ENCODE data around the gene ANKRD11.
"Not testable (repeated sequence)": the region's sequence is repeated elsewhere in the genome, so short reads cannot be mapped to it uniquely, and the experiment has no call there.

ANKRD11 gene

GRCh38 chr16:89304941-89305705 is 185.2 kb downstream of the ANKRD11 start:
- Histone ChIP-seq H3K27me3 (replicated peaks; ENCODE audit: control insufficient read depth, insufficient read depth, low read length, poor library complexity, severe bottlenecking) (no peaks in the 10 kb centered on the region), H3K27ac (ENCODE audit: insufficient read depth, low read length, poor library complexity, severe bottlenecking) (no peak overlapping the region), H3K4me3 (ENCODE audit: insufficient read depth, low read depth, low read length, poor library complexity, severe bottlenecking) (no peak overlapping the region), H3K4me1 (ENCODE audit: control insufficient read depth, insufficient read depth, low read length, poor library complexity, severe bottlenecking) (peaks cover 18% of the 10 kb centered on the region), H3K36me3 (ENCODE audit: control insufficient read depth, insufficient read depth, low read length) (peaks cover 31% of the 10 kb centered on the region), H3K9me3 (ENCODE audit: control insufficient read depth, low read length) (no peaks in the 10 kb centered on the region)
- DNase-seq, result no peak

- Histone ChIP-seq H3K4me1 (ENCODE audit: control insufficient read depth, insufficient read depth, low read length, poor library complexity, severe bottlenecking) (peaks cover 18% of the 10 kb centered on the region), H3K9me3 (ENCODE audit: control insufficient read depth, low read length) (no peaks in the 10 kb centered on the region), H3K36me3 (ENCODE audit: control insufficient read depth, insufficient read depth, low read length) (peaks cover 37% of the 10 kb centered on the region), H3K27ac (ENCODE audit: insufficient read depth, low read length, poor library complexity, severe bottlenecking) (no peak overlapping the region), H3K27me3 (replicated peaks; ENCODE audit: control insufficient read depth, insufficient read depth, low read length, poor library complexity, severe bottlenecking) (no peaks in the 10 kb centered on the region), H3K4me3 (ENCODE audit: insufficient read depth, low read depth, low read length, poor library complexity, severe bottlenecking) (no peak overlapping the region)
- DNase-seq, result no peak
Measured at GRCh38 chr16:89304181-89304851, 186.0 kb downstream of the ANKRD11 start.

GRCh38 chr16:89303617-89304016 is 186.7 kb downstream of the ANKRD11 start:
- H3K4me3 ChIP-seq (ENCODE audit: insufficient read depth, low read depth, low read length, poor library complexity, severe bottlenecking), result no peak overlapping the region
- peaks cover 37% of the 10 kb centered on the region for H3K36me3 ChIP-seq (ENCODE audit: control insufficient read depth, insufficient read depth, low read length)
- H3K9me3 ChIP-seq (ENCODE audit: control insufficient read depth, low read length), result no peaks in the 10 kb centered on the region
- peaks cover 16% of the 10 kb centered on the region for H3K4me1 ChIP-seq (ENCODE audit: control insufficient read depth, insufficient read depth, low read length, poor library complexity, severe bottlenecking)
- DNase-seq, result no peak
- H3K27ac ChIP-seq (ENCODE audit: insufficient read depth, low read length, poor library complexity, severe bottlenecking), result peak overlapping the region; percentile 12
- no peaks in the 10 kb centered on the region for H3K27me3 ChIP-seq (replicated peaks; ENCODE audit: control insufficient read depth, insufficient read depth, low read length, poor library complexity, severe bottlenecking)

- H3K27me3 ChIP-seq (replicated peaks; ENCODE audit: control insufficient read depth, insufficient read depth, low read length, poor library complexity, severe bottlenecking), result no peaks in the 10 kb centered on the region
- peaks cover 24% of the 10 kb centered on the region for H3K4me1 ChIP-seq (ENCODE audit: control insufficient read depth, insufficient read depth, low read length, poor library complexity, severe bottlenecking)
- H3K9me3 ChIP-seq (ENCODE audit: control insufficient read depth, low read length), result no peaks in the 10 kb centered on the region
- no peak overlapping the region for H3K27ac ChIP-seq (ENCODE audit: insufficient read depth, low read length, poor library complexity, severe bottlenecking)
- H3K4me3 ChIP-seq (ENCODE audit: insufficient read depth, low read depth, low read length, poor library complexity, severe bottlenecking), result no peak overlapping the region
- DNase-seq, result no peak
- peaks cover 48% of the 10 kb centered on the region for H3K36me3 ChIP-seq (ENCODE audit: control insufficient read depth, insufficient read depth, low read length)
Measured at GRCh38 chr16:89300976-89301360, 189.4 kb downstream of the ANKRD11 start.

GRCh38 chr16:89300311-89300975 is 189.9 kb downstream of the ANKRD11 start:
- peaks cover 48% of the 10 kb centered on the region for H3K36me3 ChIP-seq (ENCODE audit: control insufficient read depth, insufficient read depth, low read length)

GRCh38 chr16:89299357-89300111 is 190.8 kb downstream of the ANKRD11 start:
- peaks cover 25% of the 10 kb centered on the region for H3K4me1 ChIP-seq (ENCODE audit: control insufficient read depth, insufficient read depth, low read length, poor library complexity, severe bottlenecking)
- not testable (repeated sequence) for H3K27me3 ChIP-seq (replicated peaks; ENCODE audit: control insufficient read depth, insufficient read depth, low read length, poor library complexity, severe bottlenecking); H3K4me3 ChIP-seq (ENCODE audit: insufficient read depth, low read depth, low read length, poor library complexity, severe bottlenecking); H3K9me3 ChIP-seq (ENCODE audit: control insufficient read depth, low read length); DNase-seq; H3K27ac ChIP-seq (ENCODE audit: insufficient read depth, low read length, poor library complexity, severe bottlenecking)
- H3K36me3 ChIP-seq (ENCODE audit: control insufficient read depth, insufficient read depth, low read length), result peaks cover 40% of the 10 kb centered on the region

More at GRCh38 chr16:89300311-89300975, 189.9 kb downstream of the ANKRD11 start:
- H3K9me3 ChIP-seq (ENCODE audit: control insufficient read depth, low read length), result no peaks in the 10 kb centered on the region
- DNase-seq, result no peak
- peaks cover 25% of the 10 kb centered on the region for H3K4me1 ChIP-seq (ENCODE audit: control insufficient read depth, insufficient read depth, low read length, poor library complexity, severe bottlenecking)
- H3K27me3 ChIP-seq (replicated peaks; ENCODE audit: control insufficient read depth, insufficient read depth, low read length, poor library complexity, severe bottlenecking), result no peaks in the 10 kb centered on the region
- H3K4me3 ChIP-seq (ENCODE audit: insufficient read depth, low read depth, low read length, poor library complexity, severe bottlenecking), result no peak overlapping the region
- H3K27ac ChIP-seq (ENCODE audit: insufficient read depth, low read length, poor library complexity, severe bottlenecking), result no peak overlapping the region

GRCh38 chr16:89298623-89299225 is 191.6 kb downstream of the ANKRD11 start:
- no peaks in the 10 kb centered on the region for H3K27me3 ChIP-seq (replicated peaks; ENCODE audit: control insufficient read depth, insufficient read depth, low read length, poor library complexity, severe bottlenecking)
- peaks cover 32% of the 10 kb centered on the region for H3K36me3 ChIP-seq (ENCODE audit: control insufficient read depth, insufficient read depth, low read length)
- no peak for DNase-seq
- no peak overlapping the region for H3K4me3 ChIP-seq (ENCODE audit: insufficient read depth, low read depth, low read length, poor library complexity, severe bottlenecking)
- H3K4me1 ChIP-seq (ENCODE audit: control insufficient read depth, insufficient read depth, low read length, poor library complexity, severe bottlenecking), result peaks cover 25% of the 10 kb centered on the region
- no peaks in the 10 kb centered on the region for H3K9me3 ChIP-seq (ENCODE audit: control insufficient read depth, low read length)
- no peak overlapping the region for H3K27ac ChIP-seq (ENCODE audit: insufficient read depth, low read length, poor library complexity, severe bottlenecking)

- H3K27me3 ChIP-seq (replicated peaks; ENCODE audit: control insufficient read depth, insufficient read depth, low read length, poor library complexity, severe bottlenecking), result no peaks in the 10 kb centered on the region
- H3K9me3 ChIP-seq (ENCODE audit: control insufficient read depth, low read length), result no peaks in the 10 kb centered on the region
- H3K4me3 ChIP-seq (ENCODE audit: insufficient read depth, low read depth, low read length, poor library complexity, severe bottlenecking), result no peak overlapping the region
- H3K36me3 ChIP-seq (ENCODE audit: control insufficient read depth, insufficient read depth, low read length), result peaks cover 26% of the 10 kb centered on the region
- H3K27ac ChIP-seq (ENCODE audit: insufficient read depth, low read length, poor library complexity, severe bottlenecking), result no peak overlapping the region
- no peak for DNase-seq
- H3K4me1 ChIP-seq (ENCODE audit: control insufficient read depth, insufficient read depth, low read length, poor library complexity, severe bottlenecking), result peaks cover 23% of the 10 kb centered on the region
Measured at GRCh38 chr16:89297910-89298545, 192.3 kb downstream of the ANKRD11 start.

- Histone ChIP-seq H3K4me1 (ENCODE audit: control insufficient read depth, insufficient read depth, low read length, poor library complexity, severe bottlenecking) (peaks cover 20% of the 10 kb centered on the region), H3K36me3 (ENCODE audit: control insufficient read depth, insufficient read depth, low read length) (peaks cover 21% of the 10 kb centered on the region), H3K27me3 (replicated peaks; ENCODE audit: control insufficient read depth, insufficient read depth, low read length, poor library complexity, severe bottlenecking) (no peaks in the 10 kb centered on the region), H3K27ac (ENCODE audit: insufficient read depth, low read length, poor library complexity, severe bottlenecking) (no peak overlapping the region), H3K4me3 (ENCODE audit: insufficient read depth, low read depth, low read length, poor library complexity, severe bottlenecking) (no peak overlapping the region), H3K9me3 (ENCODE audit: control insufficient read depth, low read length) (no peaks in the 10 kb centered on the region)
- DNase-seq, result no peak
Measured at GRCh38 chr16:89297156-89297874, 193.0 kb downstream of the ANKRD11 start.

All from effector memory CD4-positive, alpha-beta T cell (primary cell).